ENCODE results near the gene PTPRT.

DNA sequence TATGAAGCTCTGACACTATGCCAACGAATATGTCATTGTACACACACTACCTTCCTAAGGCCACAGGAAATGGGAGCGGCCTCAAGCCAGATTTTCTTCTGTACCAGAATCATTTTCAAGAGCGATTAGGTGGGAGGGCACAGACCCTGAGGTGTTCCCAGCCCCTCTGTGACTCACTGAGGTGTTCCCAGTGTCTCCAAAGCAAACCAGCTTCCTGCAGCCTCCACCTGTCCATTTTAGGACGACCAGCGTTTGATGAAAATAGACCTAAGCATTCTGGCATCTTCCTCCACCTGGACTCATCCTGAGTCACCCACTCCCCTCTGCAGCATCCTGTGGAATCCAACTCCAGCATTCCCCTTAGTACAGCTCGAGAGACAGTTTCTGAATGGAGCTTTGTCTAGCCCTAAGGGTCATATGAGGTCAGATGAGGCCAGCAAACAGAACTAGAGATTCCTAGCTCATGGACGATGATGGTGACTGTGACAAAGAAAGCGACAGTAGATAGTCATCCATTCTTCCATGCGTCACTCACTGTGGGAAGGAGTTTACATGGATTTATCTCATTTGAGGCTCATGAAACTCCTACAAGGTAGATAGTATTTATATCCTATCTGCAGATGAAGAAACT lies 203.4 kb downstream of the PTPRT start:
- no peak for TF ChIP-seq RCOR1 (IDR thresholded peaks at IDR 0.05; ENCODE audit: low read depth, low read length)
- no peak for TF ChIP-seq POLR2AphosphoS2 (conservative IDR thresholded peaks at IDR 0.05; ENCODE audit: low read length)
- no peak for TF ChIP-seq CTCF (IDR thresholded peaks at IDR 0.05)
- TF ChIP-seq, protein P1, sequence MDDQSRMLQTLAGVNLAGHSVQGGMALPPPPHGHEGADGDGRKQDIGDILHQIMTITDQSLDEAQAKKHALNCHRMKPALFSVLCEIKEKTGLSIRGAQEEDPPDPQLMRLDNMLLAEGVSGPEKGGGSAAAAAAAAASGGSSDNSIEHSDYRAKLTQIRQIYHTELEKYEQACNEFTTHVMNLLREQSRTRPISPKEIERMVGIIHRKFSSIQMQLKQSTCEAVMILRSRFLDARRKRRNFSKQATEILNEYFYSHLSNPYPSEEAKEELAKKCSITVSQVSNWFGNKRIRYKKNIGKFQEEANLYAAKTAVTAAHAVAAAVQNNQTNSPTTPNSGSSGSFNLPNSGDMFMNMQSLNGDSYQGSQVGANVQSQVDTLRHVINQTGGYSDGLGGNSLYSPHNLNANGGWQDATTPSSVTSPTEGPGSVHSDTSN (IDR thresholded peaks at IDR 0.05): no peak
- no peak for TF ChIP-seq RNF2 (IDR thresholded peaks at IDR 0.05; ENCODE audit: borderline replicate concordance, low read depth)
- no peak for TF ChIP-seq POLR2A (IDR thresholded peaks at IDR 0.05; ENCODE audit: low read length)
- TF ChIP-seq HES2 (IDR thresholded peaks at IDR 0.05): no peak
- no peak for TF ChIP-seq FOXS1 (CRISPR knock-in tag; IDR thresholded peaks at IDR 0.05)
- no peak for TF ChIP-seq RAD21 (conservative IDR thresholded peaks at IDR 0.05 in 1 of 2, IDR thresholded peaks at IDR 0.05 in 1 of 2)
- TF ChIP-seq HMGXB4 (CRISPR knock-in tag; IDR thresholded peaks at IDR 0.05; ENCODE audit: borderline replicate concordance): no peak

Measured in A549 (cell line).